Activated T-cell treated with anti-CD3 and anti-CD28 coated beads for 1 hour (primary cell): ENCODE results near the gene RPS15A.

Source experiments
- DNase-seq: peaks from one replicate; pipeline ENCODE4 v3.0.0-alpha.2; 2020; ENCODE audit warnings: low read depth

Gene RPS15A

DNA sequence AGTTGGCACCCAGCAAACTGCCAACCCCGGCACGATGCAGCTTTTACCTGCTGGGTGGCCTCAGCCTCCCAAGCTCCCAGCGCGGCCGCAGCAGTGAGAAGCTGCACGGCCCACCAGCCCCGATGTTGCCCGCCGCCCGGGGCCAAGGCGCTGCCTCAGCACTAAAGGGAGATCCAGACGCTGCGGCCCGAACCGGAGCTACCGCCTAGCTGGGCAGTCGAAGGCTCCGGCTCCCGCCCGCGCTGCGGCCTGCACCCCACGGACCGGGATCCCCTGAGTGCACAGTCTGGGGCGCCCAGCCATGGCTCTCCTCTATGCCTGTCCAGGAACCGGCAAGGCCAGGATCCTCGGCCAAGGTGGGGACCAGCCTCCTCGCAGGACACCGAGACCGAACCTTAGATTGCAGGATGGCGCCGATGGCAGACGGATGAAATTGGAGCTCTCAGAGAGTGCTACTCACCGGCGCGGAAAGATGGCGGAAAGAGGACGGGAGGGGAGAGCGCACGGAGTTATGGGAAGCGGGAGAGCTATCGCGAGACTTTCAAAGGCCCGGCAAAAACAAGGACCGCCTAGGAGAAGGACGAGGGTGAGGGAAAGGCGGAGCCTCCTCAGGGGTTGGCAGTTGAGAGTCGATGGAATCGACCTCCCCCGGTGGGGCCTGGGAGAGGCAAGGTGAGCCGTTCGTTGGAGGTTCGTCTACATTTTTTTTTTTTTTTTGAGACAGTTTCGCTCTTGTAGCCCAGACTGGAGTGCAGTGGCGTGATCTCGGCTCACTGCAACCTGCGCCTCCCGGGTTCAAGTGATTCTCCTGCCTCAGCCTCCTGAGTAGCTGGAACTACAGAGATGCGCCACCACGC, at the start of gene RPS15A:
RPS15A (minus strand) TSS at position 485 of the 857 bp plus-strand sequence. CDS start 1,221 bp downstream, outside the sequence.
- peak; percentile 78 for DNase-seq

DNA sequence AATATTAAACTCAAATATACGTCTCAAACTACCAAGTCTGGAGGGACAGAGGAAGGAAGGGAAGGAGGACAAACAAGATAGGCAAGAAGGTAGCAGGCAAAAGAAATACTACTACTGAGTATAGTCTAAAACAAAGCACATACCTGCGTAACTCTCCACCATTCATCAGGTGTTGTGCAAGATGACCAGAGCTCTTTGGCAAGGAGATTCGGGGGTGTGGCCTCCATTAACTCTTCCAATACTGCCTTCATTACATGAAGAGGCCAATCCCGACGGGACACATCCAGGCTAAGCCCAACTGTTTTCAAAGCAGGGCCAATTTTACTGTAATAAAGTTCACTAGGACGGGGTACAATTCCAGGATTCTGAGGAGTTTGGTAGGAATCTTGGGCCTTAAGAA, 49.4 kb upstream of the RPS15A start:
- no peak for DNase-seq

DNA sequence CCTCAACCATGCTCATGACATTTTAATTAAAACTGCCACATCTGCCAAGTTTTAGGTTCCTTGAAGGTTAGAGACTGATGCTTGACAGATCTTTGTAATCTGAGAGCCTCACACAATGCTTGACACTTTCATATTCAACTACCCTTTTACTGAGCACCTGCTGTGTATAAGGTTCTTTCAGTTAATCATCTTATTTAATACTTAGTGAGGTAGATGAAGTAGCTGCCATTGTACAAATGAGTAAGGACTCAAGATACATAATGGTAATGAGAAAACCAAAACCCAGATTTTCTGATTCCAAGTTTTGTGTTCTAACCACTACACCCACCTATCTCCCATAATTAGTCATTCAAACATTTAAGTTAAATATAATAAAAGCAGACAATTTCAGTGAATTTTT, 46.6 kb upstream of the RPS15A start:
- no peak for DNase-seq

DNA sequence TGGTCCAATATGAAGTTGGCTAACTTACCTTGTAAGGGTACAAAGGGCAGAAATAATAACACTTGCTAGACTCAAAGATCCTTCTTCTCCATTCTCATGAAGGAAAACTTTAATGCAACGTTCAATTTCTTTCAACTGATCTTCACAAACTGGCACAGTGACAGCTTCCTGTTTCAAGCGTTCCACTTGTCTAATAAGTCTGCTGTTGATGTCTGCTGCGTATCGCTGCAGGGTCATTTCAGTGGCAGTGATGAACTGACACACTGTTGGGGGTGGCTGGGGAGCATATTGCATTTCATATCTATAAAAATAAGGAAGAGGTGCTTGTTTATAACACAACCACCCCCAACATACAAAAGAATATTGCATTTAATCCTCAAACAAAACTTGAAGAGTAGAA, 44.7 kb upstream of the RPS15A start:
- no peak for DNase-seq

DNA sequence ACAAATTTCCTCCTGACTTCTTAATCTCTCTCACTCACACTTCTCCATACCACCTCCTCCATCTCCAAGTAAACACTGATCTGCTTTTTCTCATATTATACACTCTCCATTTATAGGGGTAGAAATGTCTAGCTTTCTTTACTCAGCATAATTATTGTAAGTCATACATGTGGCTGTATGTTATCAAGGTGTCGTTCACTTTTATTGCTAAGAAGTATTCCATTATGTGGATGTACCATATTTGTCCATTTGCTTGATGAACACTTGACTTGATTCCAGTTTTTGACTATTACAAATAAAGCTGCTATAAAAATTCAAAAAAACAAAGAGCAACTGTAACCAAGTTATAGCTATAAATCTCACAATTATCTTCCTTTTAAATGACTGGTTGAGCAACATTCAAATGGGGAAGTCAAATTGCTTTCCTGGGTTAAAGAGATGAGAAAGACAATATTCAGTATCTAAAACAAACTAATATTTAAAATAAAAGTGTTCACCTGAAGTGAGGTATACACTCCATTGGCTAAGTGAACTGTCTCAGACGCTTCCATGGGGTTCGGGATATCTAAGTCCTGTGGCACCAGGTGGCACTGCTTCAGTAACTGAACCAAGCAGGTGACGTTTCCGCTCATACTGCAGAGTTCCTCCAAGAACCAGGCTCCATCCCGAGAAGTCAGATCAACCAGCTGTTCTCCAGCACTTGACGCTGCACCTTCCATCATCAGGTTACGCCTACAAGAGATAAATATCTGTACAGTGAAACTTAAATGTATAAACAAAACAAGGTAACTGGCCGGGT, 43.8 kb upstream of the RPS15A start:
- DNase-seq = no peak

DNA sequence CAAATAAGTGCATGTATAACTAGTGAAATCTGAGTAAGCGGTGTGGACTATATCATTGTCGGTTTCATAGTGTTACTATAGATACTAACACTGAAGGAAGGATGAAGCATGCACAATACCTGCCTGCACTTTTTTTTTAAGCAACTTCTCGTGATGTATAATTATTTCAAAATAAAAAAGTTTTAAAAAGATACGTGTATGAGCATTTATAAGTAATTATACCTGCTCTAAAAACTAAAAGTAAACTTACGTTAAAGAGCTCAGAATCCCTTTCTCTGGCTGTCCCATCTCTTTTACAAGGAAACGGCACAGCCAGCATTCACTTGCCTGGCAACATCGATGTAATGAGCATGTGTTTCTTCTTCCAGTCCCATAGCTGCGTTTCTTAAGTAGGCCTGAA, 42.5 kb upstream of the RPS15A start:
- DNase-seq = no peak

DNA sequence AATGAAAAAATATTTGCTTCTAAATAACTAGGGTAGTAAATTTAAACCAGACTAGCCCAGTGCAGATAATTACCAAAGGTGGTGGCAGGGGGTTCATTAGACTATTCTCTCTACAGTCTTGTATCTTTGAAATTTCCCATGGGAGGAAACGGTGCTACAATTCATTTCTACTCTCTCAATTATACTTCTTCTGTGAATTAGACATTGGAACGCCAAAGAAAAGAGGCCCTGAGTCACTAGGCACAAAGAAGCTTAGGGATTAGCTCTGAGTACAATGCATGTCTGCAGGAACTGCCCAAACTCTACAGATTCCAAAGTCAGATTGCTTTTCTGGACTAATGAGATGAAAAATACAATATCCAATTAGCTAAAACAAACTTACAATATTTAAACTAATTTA, 41.9 kb upstream of the RPS15A start:
- DNase-seq = no peak

DNA sequence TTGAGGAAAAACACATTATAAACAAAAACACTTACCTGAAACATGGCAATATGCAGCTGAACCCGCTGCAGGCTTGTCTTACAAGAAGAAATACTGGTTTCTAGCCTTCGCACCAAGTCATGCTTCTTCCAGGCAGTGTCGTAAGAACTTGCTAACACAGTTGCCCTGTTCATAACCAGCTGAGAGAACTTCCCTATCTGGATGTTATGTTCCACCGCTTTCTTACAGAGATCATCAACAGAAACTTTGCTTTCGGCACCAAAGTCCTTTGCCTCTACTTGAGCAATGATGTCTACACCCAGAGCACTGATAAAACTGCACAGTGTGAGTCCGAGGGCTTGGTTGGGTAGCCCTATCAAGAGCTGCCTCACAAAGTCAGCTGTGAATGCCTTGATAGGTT, 39.1 kb upstream of the RPS15A start:
- DNase-seq = no peak

DNA sequence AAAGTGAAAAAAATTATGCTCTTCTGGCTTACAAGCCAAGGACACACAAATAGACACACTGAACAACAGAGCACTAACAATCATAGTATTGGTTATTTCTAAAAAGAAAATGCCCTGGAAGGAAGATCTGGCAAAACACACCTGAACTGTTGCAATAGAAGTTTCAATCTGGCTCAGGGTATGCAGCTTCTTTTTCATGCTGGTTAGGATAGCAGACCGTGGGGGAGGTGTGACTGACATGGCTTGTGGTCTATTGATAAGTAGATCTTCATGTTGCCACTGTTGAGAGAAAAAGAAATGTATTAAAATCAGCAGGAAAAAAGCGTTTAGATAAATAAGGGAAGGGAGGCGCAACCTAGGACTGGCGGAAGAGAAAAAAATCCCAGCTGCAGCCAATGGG, 37.8 kb upstream of the RPS15A start:
- no peak for DNase-seq

DNA sequence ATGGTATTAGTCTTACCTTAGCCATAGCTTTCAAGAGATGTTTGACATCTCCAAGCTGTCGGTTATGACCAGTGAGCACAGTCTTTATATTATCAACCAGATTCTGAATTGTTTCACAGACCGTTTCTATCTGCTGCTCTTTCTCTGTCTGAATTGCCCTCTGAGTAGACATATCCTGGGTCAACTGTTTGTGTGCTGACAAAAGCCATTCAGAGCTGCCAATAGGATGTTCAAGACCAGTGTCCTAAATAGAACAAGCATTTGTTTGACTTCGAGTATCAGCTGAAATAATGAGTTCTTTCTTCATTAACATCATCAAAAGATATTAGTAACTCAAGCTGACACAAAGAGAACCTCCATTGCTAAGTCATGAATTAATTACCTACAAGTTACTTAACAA, 26.2 kb upstream of the RPS15A start:
- no peak for DNase-seq

DNA sequence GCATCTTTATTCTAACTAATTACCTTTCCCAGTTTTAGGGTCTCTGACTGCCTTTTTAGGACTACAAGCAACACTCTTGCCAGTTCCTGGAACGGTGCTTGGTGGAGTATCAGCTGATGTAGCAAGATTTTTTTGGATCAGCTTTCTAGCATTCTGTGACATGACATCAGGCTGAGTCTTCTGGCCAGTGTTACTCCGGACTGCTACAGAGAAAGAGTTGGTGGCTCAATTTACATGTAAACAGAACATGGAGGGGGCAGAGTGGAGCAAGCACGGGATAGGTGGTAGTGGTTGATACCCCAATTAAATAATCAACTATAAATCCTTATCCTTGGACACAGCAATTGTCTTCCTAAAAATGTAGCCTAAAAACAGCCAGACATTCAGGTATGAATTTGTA, 21.8 kb upstream of the RPS15A start:
- DNase-seq = no peak

DNA sequence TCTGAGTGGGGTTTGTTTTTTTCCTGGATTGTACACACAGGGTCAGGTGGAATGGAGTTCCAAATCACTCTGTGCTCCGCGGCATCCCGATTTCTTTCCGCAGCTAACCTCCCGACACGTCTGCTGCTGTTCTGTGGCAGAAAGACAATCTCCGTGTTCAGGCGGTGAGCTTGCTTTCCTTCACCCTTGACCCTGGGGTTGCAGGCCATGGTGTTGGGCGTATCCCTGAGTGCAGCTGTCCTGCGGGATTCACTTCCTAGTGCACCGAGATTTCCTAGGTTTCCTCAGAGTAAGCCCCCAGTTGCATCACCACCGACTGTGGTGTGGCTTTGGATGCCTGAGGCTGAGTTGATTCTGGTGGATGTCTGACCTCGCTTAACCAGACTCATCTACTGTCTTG, 19.0 kb upstream of the RPS15A start:
- DNase-seq = no peak

DNA sequence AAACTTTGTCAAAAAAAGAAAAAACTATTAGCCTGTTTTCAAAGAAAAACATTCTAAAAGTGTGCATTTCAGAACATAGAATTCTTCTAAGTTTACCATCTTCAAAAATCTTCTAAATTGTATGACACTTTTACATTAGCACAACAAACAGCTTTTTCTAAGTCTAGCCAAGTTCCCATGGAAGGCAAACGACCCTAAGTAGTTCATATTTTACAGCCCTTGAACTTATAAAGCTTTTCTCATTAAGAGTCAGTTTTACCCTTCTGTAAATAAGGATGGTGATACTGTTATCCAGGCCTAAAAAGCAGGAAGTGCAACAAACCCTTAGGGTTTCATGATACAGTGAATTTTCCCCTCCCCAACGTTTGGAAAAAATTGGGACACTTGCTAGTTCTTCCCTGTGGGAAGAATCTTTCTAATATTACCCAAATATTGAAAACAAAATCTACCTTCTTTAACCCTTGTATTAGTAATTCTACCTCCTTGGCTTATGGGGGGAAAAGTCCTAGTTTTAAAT, 15.2 kb upstream of the RPS15A start:
- DNase-seq = no peak

DNA sequence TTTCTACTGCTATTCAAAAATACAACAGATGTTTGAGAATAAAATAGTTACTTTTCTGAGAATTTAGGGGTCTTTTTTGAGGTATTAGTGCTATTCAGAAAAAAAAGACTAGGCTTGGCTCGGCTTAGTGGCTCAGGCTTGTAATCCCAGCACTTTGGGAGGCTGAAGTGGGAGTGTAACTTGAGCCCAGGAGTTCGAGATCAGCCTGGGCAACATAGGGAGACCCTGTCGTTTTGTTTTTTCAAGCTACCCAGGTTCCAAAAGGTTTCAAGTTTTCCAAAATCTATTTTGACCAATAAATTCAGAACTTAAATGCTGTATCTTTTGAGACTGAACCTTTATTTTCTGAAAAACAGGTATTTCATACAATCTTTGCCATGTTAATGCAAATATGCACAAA, 14.4 kb upstream of the RPS15A start:
- DNase-seq = no peak

DNA sequence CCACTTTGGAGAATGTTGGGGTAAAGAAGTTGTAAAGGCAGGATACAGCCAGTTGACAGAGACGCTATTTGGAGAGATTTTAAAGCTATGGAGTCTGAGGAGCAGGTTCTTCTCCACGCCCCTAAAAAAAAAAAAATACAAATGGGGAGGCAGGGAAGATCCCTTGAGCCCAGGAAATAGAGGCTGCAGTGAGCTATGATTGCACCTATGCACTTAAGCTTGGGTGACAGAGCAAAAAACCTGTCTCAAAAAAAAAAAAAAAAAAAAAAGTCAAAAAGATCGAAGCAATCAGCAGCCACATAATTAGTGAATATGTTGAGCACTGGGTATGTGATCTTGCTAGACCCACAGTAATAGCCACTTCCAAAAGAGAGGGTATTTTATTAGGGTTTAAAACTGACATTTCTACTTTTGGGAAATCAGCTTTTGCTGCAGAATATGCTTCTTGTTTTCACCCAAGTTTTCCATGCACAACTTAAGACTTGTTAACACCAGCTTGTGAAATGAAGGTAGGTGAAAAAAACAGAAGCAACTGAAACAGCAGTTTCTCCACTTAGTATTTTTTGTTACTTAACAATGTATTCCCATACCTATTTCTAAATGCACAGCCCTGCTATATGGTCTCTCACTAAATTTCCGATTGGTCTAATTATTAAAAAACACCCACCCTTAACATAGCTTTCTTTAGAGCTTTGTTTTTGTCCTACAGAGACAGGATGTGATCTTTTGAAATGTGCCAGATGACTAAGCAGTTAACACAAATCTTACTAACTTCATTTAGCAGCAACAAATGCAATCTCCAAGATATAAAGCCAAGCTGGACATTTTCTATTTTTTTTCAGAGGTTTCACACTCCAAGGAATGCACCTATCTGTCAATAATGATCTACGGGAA, 13.7 kb upstream of the RPS15A start:
- DNase-seq = no peak

DNA sequence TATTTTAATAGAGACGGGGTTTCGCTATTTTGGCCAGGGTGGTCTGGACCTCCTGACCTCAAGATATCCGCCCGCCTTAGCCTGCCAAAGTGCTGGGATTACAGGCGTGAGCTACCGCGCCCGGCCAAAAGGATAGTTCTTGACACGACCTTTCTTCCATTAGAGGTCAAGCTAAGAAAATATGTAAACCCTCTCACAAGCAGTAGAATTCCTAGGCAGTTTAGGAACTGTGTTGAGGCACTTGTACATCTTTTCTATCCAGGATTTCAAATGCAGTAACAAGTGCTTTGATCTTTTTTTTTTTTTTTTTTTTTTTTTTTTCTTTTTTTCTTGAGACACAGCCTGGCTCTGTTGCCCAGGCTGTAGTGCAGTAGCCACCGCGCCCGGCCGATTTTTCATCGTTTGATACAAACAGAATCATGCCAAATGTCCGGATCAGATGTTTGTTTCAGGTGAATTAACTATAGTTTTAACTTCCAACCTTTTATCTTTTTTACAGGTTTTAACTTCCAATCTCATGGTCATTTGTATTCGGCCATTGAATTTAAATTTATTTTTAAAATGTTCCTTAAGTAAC, 12.7 kb upstream of the RPS15A start:
- DNase-seq = no peak

DNA sequence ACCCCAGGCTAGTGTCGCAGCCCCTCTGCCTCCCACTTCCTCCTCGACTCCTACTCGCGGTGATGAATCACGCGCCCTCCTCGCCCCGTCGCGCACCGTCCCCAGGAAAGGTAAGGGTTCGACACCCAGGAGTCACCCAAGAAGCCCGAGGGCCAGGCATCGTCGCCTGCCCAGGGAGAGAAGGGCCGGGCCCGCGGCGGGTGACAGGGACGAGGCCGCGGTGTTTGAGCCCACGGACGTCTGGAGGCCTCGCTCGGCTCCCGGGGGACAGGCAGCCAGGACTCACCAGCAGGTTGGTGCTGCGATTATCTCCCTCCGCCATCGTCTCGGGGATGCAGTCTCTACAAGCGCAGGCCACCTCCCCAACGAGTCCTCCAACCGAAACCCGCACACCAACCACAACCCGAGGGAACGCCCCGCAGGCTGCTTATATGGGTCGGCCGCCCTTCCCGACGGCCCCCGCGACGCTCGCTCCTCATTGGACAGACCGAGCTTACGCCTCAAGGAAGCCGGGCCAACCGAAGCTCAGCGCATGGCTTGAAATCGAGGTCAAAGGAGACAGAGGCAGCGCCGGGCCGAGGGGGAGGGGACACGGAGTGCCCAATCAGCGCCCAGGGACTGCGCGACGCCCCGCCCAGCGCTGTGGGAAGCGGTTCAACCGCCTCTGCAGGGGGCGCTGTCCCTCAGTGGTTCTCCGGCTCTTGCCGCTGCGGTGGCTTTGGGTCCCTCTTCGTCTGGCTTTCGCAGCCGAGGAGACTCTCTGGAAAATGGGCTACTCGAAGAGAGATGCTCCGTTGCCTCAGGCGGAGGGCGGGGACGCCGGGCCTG, 11.2 kb upstream of the RPS15A start, which contains the start of gene ARL6IP1:
ARL6IP1 (minus strand) TSS at position 405 of the 828 bp plus-strand sequence; CDS start at position 322, 83 bp downstream.
- DNase-seq = peak; percentile 98

DNA sequence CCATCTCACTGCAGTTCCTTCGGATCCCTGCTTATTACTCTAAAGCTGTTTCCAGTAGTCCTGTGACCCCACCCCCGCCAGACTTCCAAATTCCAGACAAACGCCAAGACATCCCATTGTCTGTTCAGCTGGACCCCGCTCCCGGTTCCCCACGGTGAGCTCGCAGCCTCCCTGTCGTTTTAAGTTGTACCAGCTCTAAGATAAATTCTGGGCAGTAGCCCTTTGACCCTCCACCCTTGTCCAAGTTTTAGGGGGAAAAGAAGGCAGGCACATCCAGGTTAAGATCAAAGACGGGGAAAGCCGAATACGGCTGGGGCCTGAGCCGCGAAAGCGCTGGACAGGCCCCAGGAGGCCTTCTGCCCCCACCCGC, 10.6 kb upstream of the RPS15A start:
- DNase-seq = no peak

DNA sequence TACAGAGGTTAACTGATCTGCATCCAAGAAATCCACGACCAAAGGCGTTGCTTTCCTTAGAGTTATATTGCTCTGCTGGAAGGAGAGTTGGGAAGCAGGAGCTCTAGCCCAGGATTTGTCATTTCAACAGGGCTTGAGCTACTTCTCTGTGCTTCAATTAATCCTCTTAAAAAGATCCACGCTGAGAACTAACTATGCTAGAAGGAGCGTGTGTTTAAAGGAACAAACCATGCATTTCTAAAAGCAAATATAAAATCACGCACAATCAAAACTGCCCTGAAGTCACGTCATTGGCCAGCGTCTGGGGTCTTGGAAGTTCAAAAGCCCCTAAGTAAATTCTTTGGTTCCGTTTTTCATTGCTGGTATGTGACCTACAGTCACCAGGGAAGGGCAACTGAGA, 10.2 kb upstream of the RPS15A start:
- DNase-seq = no peak

DNA sequence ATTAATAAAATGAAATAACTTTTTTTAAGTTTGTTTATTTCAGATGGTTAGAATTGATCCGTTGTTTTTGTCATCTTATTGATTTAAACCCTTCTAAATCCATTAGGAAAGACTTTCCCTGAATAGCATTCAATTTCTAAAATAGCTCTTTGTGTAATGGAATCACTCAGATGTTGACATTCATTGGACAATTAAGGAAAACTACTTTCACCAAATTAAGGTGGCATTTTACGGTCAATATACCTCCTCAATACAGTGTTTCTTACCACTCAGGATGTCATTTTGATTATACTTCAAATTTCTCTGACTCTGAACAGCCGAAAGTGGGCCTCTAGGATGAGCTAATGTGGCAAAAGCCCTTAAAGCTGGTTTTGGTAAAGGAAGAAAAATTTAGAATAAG, 9.4 kb upstream of the RPS15A start:
- no peak for DNase-seq

DNA sequence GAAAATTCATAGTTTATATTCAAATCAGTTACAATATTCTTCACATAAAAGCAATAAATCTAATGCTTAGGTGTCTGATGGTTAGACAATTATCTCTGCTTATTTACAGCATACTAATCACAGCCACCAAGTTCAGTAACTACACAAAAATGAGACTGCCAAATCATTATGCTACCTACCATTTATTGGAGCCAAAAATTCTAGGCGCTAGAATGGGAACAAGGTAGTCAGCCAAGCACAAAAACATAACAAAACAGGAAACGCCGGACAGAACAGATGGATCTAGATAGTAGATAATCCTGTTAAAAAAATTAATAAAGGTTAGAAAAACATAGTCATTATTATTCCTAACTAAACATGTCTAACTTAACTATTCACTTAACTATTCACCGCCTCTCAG, 7.6 kb upstream of the RPS15A start:
- no peak for DNase-seq
